Occipital lobe (tissue), 2 donors: Measurements from ENCODE around the gene DARS1. TPM values are rescaled to one million over a fixed set of nuclear protein-coding genes. Genes with fewer than 3 reads are reported as not detected.

ENCODE experiments used
- DNase-seq: peaks from one replicate; lab custom pipeline; 2025; lab: John Stamatoyannopoulos, UW
- total RNA-seq: library from RNA; depleted of rRNA; stranded (reverse); fragments of >200 nt; gene quantifications from one replicate; pipeline ENCODE4 v1.2.3, GENCODE V29; 2014

Gene DARS1
- total RNA-seq, 1 donor from 2014 or later, result 68.0 TPM

GRCh38 chr2:136016427-136016826, 31.0 kb upstream of the DARS1 start:
- no peak for DNase-seq

GRCh38 chr2:136015699-136016098, 30.3 kb upstream of the DARS1 start:
- no peak for DNase-seq

- DNase-seq, result no peak
Measured at GRCh38 chr2:136014411-136014810, 29.0 kb upstream of the DARS1 start.

GRCh38 chr2:136013955-136014354, 28.5 kb upstream of the DARS1 start:
- DNase-seq, result no peak

DNA sequence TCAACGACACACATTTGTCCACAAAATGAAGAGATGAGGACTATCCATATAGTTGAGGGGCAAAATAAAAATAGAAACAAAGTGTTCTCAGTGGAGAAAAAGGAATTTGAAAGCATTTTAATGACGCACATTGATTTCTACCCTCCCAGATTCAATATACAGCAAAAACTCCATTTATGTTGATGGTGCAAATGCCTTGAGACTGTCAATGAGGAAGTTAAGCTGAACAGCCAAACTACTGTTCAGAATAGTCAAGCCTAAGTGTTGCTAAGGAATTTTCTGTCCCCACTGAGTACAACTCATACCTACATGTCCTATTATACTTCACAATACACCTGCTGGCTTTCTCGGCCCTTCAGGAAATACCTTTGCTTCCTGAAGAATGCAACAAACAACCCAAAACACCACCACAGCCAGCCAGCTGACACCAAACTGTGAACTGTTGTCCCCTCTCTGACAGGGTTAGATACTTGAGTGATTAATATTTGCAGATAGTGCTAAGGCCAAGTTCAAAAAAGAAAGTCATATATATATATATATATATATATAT, 27.8 kb upstream of the DARS1 start:
- no peak for DNase-seq

DNA sequence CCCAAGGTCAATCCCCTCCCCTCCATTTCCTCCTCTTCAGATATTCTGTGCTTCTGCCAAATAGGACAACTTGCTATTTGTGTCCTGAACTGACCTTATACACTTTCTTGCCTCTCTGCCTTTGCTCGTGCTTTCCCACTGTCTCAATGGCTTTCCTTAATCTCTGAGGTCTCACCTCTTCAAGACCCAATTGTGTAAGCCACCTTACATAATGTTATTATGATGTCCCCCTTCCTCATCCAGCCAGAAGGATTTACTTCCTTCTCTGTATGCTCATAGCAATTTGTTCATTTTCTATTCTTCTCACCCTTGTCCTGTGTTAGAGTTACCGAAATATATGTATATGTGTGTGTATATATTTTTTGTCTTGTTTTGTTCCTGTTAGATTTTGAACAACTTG, 26.9 kb upstream of the DARS1 start:
- no peak for DNase-seq

DNA sequence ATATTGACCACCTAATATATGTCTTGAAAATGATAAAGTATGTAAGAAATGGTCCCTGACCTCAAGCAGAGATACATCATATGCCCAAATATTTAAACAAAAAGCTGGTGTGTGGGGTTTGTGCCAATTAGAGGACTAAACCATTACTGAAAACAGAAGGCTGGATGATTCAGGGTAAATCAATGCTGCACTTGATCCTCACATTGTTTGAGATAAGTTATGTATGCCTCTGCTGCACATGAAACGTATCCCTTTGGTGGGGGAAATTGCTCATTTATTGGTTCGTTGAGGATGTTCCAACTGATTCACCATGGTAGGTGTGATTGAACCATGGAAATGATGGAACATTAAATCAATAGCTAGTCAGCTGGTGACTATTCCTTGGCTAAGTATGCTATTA, 24.7 kb upstream of the DARS1 start:
- no peak for DNase-seq

- DNase-seq, result no peak
Measured at GRCh38 chr2:136008205-136008865, 22.9 kb upstream of the DARS1 start.

DNA sequence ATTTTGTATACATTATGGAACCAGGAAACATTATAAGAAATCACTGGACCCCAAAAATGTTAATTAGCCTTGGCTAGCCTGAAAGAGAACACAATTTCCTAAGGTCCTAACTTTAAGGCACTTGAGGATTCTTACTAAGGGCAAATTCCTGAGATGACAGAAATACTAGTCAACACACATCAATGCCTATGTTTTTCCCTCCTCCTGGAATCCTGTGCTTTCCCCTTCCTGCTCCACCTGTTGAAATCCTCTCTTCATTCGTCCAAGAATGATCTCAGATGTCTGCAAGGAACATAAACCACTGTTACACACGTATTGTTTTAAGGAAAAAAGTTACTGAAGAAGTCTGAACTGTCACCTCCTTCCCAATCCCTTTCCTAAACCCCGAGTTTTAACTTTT, 21.2 kb upstream of the DARS1 start:
- DNase-seq, result no peak

DNA sequence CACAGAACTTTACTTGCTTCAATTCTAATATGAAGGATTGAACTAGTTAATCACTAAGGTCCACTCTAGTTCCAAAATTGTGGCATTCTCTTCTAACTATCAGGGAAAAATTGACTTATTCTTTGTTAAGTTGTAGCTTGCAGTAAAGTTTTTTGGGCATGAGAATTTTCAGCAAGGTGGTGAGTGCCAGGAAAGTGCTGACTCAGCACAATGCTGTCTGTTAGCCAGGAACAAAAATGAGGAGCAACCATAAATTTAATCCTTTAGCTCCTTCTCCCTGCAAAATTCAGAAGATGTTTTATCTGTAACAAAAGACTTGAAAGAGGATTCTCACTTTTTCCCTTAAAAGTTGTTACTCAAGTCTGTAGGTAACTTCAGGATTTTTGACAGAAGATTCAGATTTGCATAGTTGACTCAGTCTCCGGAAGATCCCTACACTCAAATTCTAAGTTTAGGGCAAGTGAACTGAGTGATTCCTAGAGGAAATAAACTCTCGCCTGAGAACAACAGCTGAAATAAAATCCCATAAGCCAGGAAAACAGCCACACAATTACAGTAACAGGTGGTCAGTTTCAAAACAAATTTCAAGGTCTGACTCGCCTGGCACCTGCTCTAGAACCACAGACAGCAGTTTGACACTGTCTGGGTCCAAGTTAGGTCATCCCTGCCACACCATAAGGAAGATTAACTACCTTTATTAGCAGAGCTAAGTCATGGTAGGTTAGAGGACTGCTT, 20.2 kb upstream of the DARS1 start:
- no peak for DNase-seq

GRCh38 chr2:136004965-136005364, 19.5 kb upstream of the DARS1 start:
- no peak for DNase-seq

- DNase-seq, result no peak
Measured at GRCh38 chr2:136001131-136001530, 15.7 kb upstream of the DARS1 start.

GRCh38 chr2:136000502-136000901, 15.1 kb upstream of the DARS1 start:
- DNase-seq, result no peak

GRCh38 chr2:135999899-136000298, 14.5 kb upstream of the DARS1 start:
- no peak for DNase-seq

DNA sequence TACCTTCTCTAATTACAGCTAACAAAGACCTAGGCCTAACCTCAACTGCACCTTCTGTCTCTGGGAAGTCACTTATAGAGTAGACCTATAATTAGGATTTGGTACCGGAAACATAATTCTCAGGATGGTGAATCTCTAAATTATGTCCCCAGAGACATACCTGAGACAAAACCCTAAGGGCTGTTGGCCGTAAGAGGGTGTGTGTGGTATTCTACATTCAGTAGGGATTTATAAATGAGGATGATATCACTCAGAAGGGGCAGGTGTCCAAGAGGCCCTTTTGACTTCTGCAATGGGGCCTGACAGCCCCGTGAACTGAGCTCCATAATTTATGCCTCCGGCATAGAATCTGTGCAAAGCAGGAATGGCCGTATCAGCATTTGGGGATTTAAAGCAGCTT, 13.5 kb upstream of the DARS1 start:
- no peak for DNase-seq

DNA sequence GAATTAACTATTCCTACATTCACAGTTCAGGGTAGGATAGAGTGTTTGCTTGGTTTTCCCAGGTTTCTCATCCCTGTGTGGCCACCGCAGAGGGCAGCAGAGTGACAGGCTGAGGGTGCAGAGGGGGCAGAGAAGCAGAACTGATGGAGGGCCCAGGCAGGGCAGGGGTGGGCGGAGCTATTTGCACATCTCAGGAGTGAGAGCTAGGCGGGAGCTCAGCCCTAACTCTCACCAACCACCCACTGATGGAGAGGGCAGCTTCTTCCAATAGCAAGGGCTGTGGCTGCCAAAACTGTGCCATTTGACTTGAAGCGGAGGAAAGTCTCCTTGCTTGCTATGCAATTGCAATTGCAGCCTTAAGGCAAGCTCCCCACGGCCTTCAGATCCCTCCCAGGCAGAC, 12.0 kb upstream of the DARS1 start:
- DNase-seq, result no peak

DNA sequence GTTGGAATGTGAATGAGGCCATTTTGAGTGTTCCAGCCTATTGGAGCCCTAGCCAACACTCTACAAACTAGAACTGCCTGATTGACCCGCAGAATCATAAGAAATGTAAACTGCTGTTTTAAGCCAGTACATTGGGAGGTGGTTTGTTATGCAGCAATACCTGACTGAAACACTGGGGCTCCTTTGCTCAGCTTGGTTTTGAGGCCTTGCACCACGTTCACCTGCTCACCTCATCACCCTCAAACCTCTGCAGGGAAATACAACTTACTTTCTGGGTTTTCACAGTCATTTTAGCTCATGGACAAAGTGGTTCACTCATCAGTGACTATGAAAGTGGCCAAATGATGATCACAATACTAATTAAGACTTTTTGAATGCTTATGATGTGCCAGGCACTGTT, 10.9 kb upstream of the DARS1 start:
- DNase-seq, result no peak

GRCh38 chr2:135994281-135994680, 8.9 kb upstream of the DARS1 start:
- DNase-seq, result no peak

GRCh38 chr2:135993421-135993820, 8.0 kb upstream of the DARS1 start:
- no peak for DNase-seq

DNA sequence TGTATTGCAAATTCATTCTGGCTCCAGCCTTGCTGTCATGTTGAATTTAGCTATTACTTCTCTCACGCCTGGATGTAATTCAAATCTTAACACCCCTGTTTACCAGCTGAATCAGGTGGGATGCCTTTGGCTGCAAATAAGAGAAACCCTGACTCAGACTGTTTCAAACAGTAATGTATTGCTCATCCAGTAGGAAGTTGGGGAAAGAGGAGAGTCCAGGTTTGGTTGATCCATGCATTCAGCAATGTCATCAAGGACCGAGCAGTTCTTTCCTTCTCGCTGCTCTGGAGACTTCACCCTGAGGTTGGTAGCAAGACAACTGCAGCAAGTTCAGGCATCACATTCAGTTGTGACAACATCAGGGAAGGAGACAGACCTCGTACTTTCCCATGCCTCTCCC, 6.4 kb upstream of the DARS1 start:
- DNase-seq, result no peak

DNA sequence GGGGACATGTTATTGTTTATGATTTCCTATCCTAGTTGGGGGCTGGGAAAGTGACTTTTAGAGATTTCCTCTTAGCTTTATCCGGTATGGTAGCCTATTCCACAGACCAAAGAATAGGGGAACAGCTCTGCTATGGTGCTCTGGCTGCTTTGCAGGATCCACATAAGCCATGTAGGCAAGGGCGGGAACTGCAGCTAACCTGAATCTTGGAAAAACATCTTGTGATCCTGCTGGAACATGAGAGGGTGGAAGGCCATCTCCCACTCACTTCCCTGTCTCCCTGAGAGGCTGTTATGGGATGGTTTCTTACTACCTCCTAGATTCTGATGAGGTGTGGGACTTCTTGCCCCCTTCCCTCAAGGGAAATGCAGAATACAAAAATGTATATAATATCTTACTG, 2.0 kb upstream of the DARS1 start:
- no peak for DNase-seq

- DNase-seq, result no peak
Measured at GRCh38 chr2:135986507-135986906, 1.1 kb upstream of the DARS1 start.

GRCh38 chr2:135985826-135986393, 484 bp upstream of the DARS1 start:
- no peak for DNase-seq
